Gastroesophageal sphincter (tissue), 4 donors: Measurements from ENCODE around the gene LAMA2. TPM values are rescaled to one million over a fixed set of nuclear protein-coding genes. Genes with fewer than 3 reads are reported as not detected.

Experiments used
- ATAC-seq: fragments of 150-250 bp; one replicate; pipeline ENCODE4 v1.9.1; 2016; ENCODE audit warnings: mild to moderate bottlenecking, moderate library complexity
- H3K27ac ChIP-seq, 4 donors: fragments of 200-600 bp; sonication (generic) in 3 of 4; 1 replicate in 3 of 4; 2 replicates in 1 of 4; pipeline ENCODE4 v1.5.1; 2016 to 2019
- H3K27me3 ChIP-seq: fragments of 200-600 bp; sonication (generic); one replicate; pipeline ENCODE4 v1.5.1; 2019
- H3K36me3 ChIP-seq, 2 donors: fragments of 200-600 bp; sonication (generic); one replicate each; pipeline ENCODE4 v1.5.1; 2019; ENCODE audit warnings: control low read depth in 1 of 2
- H3K4me1 ChIP-seq, 3 donors: fragments of 200-600 bp; sonication (generic); 1 replicate in 2 of 3; 2 replicates in 1 of 3; pipeline ENCODE4 v1.5.1; 2016 to 2019; ENCODE audit warnings: control low read depth in 2 of 3
- H3K4me3 ChIP-seq, 2 donors: fragments of 200-600 bp; sonication (generic); one replicate each; pipeline ENCODE4 v1.5.1; 2019; ENCODE audit warnings: mild to moderate bottlenecking in 1 of 2, moderate library complexity in 1 of 2
- H3K9me3 ChIP-seq, 3 donors: fragments of 200-600 bp; sonication (generic); one replicate each; pipeline ENCODE4 v1.5.1; 2017 to 2019; ENCODE audit warnings: control low read depth in 2 of 3
- CTCF ChIP-seq, 4 experiments: fragments of 200-600 bp in 2 of 4; fragments of 450-650 bp in 2 of 4; sonication (generic) in 1 of 4; IDR thresholded peaks; one replicate each; pipeline ENCODE4 v1.5.1; 2017 to 2019; ENCODE audit warnings: antibody characterized with exemption in 4 of 4, mild to moderate bottlenecking in 2 of 4, moderate library complexity in 2 of 4
- EP300 ChIP-seq: sonication (generic); formaldehyde crosslinking; IDR thresholded peaks from one replicate; pipeline ENCODE4 v1.6.1; 2017; ENCODE audit warnings: antibody characterized with exemption, mild to moderate bottlenecking
- POLR2A ChIP-seq, 2 donors: fragments of 450-650 bp; IDR thresholded peaks; one replicate each; pipeline ENCODE4 v1.6.1; 2017; ENCODE audit warnings: antibody characterized with exemption in 2 of 2, mild to moderate bottlenecking in 2 of 2, moderate library complexity in 1 of 2
- POLR2AphosphoS5 ChIP-seq: sonication (generic); formaldehyde crosslinking; IDR thresholded peaks from one replicate; pipeline ENCODE4 v1.6.1; 2017; ENCODE audit warnings: antibody characterized with exemption
- WGBS, 2 donors: methylation state at CpG; one replicate each; pipeline ENCODE4 v1.1.5; 2018; ENCODE audit warnings: low coverage in 1 of 2; 5-methylcytosine and 5-hydroxymethylcytosine counted together
- total RNA-seq, 4 donors: library from RNA; depleted of rRNA; stranded (reverse); fragments of >200 nt; gene quantifications; one replicate each; pipeline ENCODE4 v1.1.0, GENCODE V29; 2016

The LAMA2 gene
- total RNA-seq, 4 donors from 2014 or later = 103 to 199 (median 153) TPM

DNA sequence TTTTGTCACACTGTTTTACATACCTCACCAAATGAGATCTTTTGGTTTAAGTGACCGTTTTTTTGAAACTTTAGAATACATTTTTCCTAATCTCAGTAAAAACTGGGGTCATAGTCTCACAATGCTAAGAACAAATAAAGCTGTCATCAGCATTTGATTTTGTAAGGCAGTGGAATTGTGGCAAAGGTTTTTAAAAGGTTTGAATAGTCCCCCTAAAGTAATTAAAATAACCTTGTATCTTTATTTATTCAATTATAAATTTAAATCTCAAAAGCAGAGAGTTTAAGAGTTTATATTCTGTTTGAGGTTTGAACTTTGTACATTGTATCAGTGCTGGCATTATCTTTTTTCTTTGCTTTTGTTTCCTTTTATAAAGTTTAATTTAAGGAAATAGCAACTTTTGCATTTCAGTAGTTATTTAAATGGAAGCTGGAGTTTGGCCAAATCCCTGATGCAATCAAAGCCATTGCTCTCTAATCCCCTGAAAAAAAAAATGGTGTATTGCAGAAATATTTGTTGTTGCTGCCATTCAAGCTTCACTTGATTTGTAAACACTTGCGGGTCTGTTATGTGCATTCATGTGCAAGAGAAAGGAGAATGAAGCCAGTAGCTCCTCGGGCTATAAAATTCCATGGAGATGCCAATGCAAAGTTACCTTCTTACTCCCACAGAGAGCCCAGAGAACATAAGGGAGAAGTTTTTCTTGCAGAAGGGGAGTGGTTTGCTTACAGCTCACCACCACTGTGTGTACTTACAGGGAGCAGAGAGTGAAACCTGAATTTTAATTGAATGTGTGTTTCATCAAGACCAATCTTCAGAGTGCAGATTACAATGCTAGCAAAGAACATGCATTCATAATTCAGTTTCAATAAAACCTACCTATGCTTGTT is 435.2 kb downstream of the LAMA2 start:
- H3K27me3 ChIP-seq = no peaks in the 10 kb centered on the region
- no peaks in the 10 kb centered on the region for H3K9me3 ChIP-seq
- peaks cover 0 to 35% of the 10 kb centered on the region in 2 donors for H3K36me3 ChIP-seq
- ATAC-seq = no peak
- no peak overlapping the region for H3K27ac ChIP-seq
- H3K4me3 ChIP-seq = no peak overlapping the region
- no peaks in the 10 kb centered on the region for H3K4me1 ChIP-seq
- WGBS, 2 donors = 51 to 61% methylated on average over 3 of the region's 3 CpGs
- no peak for TF ChIP-seq POLR2A (IDR thresholded peaks at IDR 0.05)
- TF ChIP-seq POLR2AphosphoS5 = no peak
- no peak for TF ChIP-seq CTCF (IDR thresholded peaks at IDR 0.05)
- TF ChIP-seq EP300 = no peak

DNA sequence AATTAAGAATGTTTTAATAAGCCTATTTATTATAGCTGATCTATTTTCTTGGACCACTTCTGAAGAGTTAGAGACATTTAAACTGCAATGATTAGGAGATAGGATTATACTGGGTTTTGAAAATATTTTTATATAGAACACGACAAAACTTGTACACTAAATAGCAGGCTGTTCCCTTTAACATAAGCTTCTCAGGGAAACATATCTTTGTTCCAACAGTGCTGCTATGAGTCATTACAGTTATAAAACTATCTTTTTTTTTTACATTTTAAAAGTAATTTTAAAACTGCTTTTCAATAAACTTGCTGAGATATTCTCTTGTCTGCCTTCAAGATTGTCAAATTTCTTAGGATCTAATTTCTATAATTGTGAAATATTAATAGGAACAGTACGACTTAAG is 438.0 kb downstream of the LAMA2 start:
- TF ChIP-seq POLR2A (IDR thresholded peaks at IDR 0.05) (no peak), EP300 (no peak), POLR2AphosphoS5 (no peak), CTCF (IDR thresholded peaks at IDR 0.05) (no peak)
- no peaks in the 10 kb centered on the region for H3K4me1 ChIP-seq
- H3K36me3 ChIP-seq = peaks cover 0 to 23% of the 10 kb centered on the region in 2 donors
- 80 to 92% methylated on average over 2 of the region's 2 CpGs for WGBS, 2 donors
- H3K4me3 ChIP-seq = no peak overlapping the region
- no peaks in the 10 kb centered on the region for H3K27me3 ChIP-seq
- H3K9me3 ChIP-seq = no peaks in the 10 kb centered on the region
- no peak overlapping the region for H3K27ac ChIP-seq
- ATAC-seq = no peak

DNA sequence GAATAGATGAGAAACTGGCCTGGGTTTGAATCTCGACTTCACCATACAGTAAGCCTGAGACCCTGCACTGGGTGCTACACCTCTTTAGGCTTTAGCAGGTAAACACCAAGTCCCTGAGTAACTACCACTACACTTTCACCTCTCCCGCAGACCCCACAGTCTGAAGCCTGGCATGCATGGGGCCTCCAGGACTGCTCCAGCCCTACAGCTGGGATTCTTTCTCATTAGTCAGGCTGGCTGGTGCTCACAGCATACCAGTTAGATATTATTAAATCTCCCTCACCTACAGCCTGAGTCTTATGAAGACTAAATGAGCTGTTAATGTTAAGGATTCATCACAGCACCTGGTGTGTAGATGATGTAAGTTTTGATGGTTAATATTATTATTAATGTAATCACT is 438.4 kb downstream of the LAMA2 start:
- peaks cover 0 to 19% of the 10 kb centered on the region in 2 donors for H3K36me3 ChIP-seq
- H3K4me1 ChIP-seq = no peaks in the 10 kb centered on the region
- H3K4me3 ChIP-seq = no peak overlapping the region
- H3K9me3 ChIP-seq = no peaks in the 10 kb centered on the region
- no peak for ATAC-seq
- H3K27ac ChIP-seq = no peak overlapping the region
- no peaks in the 10 kb centered on the region for H3K27me3 ChIP-seq
- WGBS, 2 donors = 90 to 92% methylated on average over 2 of the region's 2 CpGs
- TF ChIP-seq POLR2A (IDR thresholded peaks at IDR 0.05) (no peak), POLR2AphosphoS5 (no peak), EP300 (no peak), CTCF (IDR thresholded peaks at IDR 0.05) (no peak)

GRCh38 chr6:129324345-129324744 is 441.4 kb downstream of the LAMA2 start:
- H3K36me3 ChIP-seq = peaks cover 0 to 27% of the 10 kb centered on the region in 2 donors
- H3K4me1 ChIP-seq = no peaks in the 10 kb centered on the region
- ATAC-seq = no peak
- H3K27me3 ChIP-seq = no peaks in the 10 kb centered on the region
- H3K9me3 ChIP-seq = no peaks in the 10 kb centered on the region
- H3K4me3 ChIP-seq = no peak overlapping the region
- H3K27ac ChIP-seq = no peak overlapping the region
- 90 to 98% methylated on average over 5 of the region's 5 CpGs for WGBS, 2 donors
- TF ChIP-seq POLR2A (IDR thresholded peaks at IDR 0.05) = no peak
- TF ChIP-seq CTCF (IDR thresholded peaks at IDR 0.05) = no peak
- no peak for TF ChIP-seq POLR2AphosphoS5
- TF ChIP-seq EP300 = no peak

GRCh38 chr6:129329678-129330077 is 446.7 kb downstream of the LAMA2 start:
- TF ChIP-seq CTCF (IDR thresholded peaks at IDR 0.05) (no peak), POLR2A (IDR thresholded peaks at IDR 0.05) (no peak), EP300 (no peak), POLR2AphosphoS5 (no peak)
- Histone ChIP-seq H3K36me3 (peaks cover 0 to 28% of the 10 kb centered on the region in 2 donors), H3K27ac (no peak overlapping the region), H3K27me3 (no peaks in the 10 kb centered on the region), H3K9me3 (no peaks in the 10 kb centered on the region), H3K4me3 (no peak overlapping the region), H3K4me1 (no peaks in the 10 kb centered on the region)
- whole genome bisulfite sequencing, 2 donors = 70 to 80% methylated on average over 1 to 2 of the region's 4 CpGs
- no peak for ATAC-seq
